ENCODE results near the gene DCTN3.
A peak's percentile ranks its signal among the peaks of the same experiment; 100 is the strongest.

- no peak for TF ChIP-seq ZNF263 (CRISPR knock-in tag; IDR thresholded peaks at IDR 0.05; ENCODE audit: low read depth)
- no peak for TF ChIP-seq ATF3 (CRISPR knock-in tag; conservative IDR thresholded peaks at IDR 0.05)
- TF ChIP-seq, protein P1, sequence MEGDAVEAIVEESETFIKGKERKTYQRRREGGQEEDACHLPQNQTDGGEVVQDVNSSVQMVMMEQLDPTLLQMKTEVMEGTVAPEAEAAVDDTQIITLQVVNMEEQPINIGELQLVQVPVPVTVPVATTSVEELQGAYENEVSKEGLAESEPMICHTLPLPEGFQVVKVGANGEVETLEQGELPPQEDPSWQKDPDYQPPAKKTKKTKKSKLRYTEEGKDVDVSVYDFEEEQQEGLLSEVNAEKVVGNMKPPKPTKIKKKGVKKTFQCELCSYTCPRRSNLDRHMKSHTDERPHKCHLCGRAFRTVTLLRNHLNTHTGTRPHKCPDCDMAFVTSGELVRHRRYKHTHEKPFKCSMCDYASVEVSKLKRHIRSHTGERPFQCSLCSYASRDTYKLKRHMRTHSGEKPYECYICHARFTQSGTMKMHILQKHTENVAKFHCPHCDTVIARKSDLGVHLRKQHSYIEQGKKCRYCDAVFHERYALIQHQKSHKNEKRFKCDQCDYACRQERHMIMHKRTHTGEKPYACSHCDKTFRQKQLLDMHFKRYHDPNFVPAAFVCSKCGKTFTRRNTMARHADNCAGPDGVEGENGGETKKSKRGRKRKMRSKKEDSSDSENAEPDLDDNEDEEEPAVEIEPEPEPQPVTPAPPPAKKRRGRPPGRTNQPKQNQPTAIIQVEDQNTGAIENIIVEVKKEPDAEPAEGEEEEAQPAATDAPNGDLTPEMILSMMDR (IDR thresholded peaks at IDR 0.05): peak; percentile 68
- no peak for TF ChIP-seq MAX (CRISPR knock-in tag; IDR thresholded peaks at IDR 0.05)
- TF ChIP-seq NFE2L1 (CRISPR knock-in tag; IDR thresholded peaks at IDR 0.05): no peak
- no peak for TF ChIP-seq ETV6 (CRISPR knock-in tag; IDR thresholded peaks at IDR 0.05)
- TF ChIP-seq AFF4 (CRISPR knock-in tag; IDR thresholded peaks at IDR 0.05; ENCODE audit: borderline replicate concordance): no peak
Observed at GRCh38 chr9:34633851-34634550, 13.7 kb upstream of the DCTN3 start.
